Tibial nerve (tissue), 4 donors: ENCODE data around the gene DYDC2.

Source experiments
- EP300 ChIP-seq, 2 donors: sonication (generic); formaldehyde crosslinking; IDR thresholded peaks; one replicate each; pipeline ENCODE4 v1.6.1; 2017; ENCODE audit warnings: antibody characterized with exemption in 2 of 2, mild to moderate bottlenecking in 1 of 2
- POLR2A ChIP-seq, 2 donors: fragments of 450-650 bp; IDR thresholded peaks; one replicate each; pipeline ENCODE4 v1.6.1; 2017; ENCODE audit warnings: antibody characterized with exemption in 2 of 2, mild to moderate bottlenecking in 2 of 2, moderate library complexity in 2 of 2
- TF ChIP-seq, protein P1 (sequence below), 5 experiments: fragments of 200-600 bp in 3 of 5; fragments of 450-650 bp in 2 of 5; sonication (generic) in 3 of 5; IDR thresholded peaks; one replicate each; pipeline ENCODE4 v1.5.1; 2016 to 2019; ENCODE audit warnings: antibody characterized with exemption in 5 of 5, mild to moderate bottlenecking in 3 of 5, moderate library complexity in 2 of 5

DNA sequence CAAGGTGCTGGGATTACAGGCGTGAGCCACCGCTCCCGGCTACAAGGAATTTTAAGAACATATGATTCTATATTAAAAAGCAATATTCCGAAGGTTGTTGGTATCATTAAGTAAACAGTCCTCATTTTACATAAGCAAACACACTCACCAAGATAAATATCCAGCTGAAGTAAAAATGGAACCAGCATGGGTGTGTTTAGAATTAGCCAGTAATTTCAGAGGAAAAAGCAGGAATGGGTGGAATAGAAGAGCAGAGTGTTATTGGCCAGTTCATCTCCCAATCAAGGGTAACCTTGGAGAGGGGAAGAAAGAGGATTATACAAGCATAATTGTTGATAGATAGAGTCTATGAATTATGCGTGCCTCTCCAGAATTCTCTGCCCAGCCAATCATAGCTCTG lies 35.4 kb upstream of the DYDC2 start:
- TF ChIP-seq, protein P1, sequence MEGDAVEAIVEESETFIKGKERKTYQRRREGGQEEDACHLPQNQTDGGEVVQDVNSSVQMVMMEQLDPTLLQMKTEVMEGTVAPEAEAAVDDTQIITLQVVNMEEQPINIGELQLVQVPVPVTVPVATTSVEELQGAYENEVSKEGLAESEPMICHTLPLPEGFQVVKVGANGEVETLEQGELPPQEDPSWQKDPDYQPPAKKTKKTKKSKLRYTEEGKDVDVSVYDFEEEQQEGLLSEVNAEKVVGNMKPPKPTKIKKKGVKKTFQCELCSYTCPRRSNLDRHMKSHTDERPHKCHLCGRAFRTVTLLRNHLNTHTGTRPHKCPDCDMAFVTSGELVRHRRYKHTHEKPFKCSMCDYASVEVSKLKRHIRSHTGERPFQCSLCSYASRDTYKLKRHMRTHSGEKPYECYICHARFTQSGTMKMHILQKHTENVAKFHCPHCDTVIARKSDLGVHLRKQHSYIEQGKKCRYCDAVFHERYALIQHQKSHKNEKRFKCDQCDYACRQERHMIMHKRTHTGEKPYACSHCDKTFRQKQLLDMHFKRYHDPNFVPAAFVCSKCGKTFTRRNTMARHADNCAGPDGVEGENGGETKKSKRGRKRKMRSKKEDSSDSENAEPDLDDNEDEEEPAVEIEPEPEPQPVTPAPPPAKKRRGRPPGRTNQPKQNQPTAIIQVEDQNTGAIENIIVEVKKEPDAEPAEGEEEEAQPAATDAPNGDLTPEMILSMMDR (IDR thresholded peaks at IDR 0.05) = no peak
- no peak for TF ChIP-seq POLR2A (IDR thresholded peaks at IDR 0.05)
- TF ChIP-seq EP300 (IDR thresholded peaks at IDR 0.05) = no peak
